Breast epithelium (tissue), 3 donors: ENCODE data around the gene CATSPERZ.

Source experiments
- CTCF ChIP-seq, 3 donors: fragments of 450-650 bp; IDR thresholded peaks; one replicate each; pipeline ENCODE4 v1.5.1; 2016 to 2017; ENCODE audit warnings: antibody characterized with exemption in 3 of 3, mild to moderate bottlenecking in 3 of 3, moderate library complexity in 3 of 3
- POLR2A ChIP-seq: fragments of 450-650 bp; IDR thresholded peaks from one replicate; pipeline ENCODE4 v1.6.1; 2016; ENCODE audit warnings: antibody characterized with exemption, mild to moderate bottlenecking, moderate library complexity
- POLR2AphosphoS5 ChIP-seq, 3 donors: sonication (generic); formaldehyde crosslinking; IDR thresholded peaks; one replicate each; pipeline ENCODE4 v1.6.1; 2017; ENCODE audit warnings: antibody characterized with exemption in 3 of 3

DNA sequence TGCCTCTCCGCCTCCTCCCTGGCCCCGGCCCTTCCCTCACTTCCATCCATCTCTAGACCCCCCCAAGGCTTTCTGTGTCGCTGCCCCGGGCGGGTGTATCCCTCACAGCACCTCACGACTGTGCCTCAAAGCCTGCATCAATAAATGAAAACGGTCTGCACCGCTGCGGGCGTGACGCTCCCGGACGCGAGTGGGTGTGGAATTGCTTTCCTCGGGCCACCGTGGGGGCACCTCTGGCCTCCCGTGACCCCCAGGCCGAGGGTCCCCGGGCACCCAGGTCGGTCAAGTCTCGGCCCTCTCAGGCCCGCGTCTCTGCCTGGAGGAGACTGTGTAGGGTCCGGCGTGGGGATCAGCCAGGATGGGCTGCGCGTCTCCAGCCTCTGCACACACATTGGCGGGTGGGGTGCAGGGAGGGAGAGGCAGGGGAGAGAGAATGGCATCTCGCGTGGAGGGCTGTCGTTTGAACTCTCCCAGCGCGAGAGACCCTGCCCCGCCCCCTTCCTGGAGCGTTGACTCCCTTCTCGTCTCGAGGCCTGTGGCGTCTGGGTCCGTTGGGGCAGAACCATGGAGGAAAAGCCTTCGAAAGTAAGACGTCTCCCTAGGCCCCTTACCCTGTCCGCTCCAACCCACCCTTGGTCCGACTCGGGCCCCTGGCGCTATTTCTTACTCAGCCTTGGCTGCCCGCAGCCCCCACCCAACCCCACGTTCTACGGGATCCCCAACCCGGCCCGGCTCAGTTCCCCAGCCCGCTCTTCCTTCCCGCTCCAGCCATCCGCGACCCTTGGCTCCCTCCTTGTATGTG, at the start of gene CATSPERZ:
- TF ChIP-seq POLR2A (no peak), CTCF (IDR thresholded peaks at IDR 0.05) (no peak), POLR2AphosphoS5 (IDR thresholded peaks at IDR 0.05) (no peak)
